ENCODE data around the gene KREMEN1. TPM values are rescaled to one million over a fixed set of nuclear protein-coding genes. Genes with fewer than 3 reads are reported as not detected.

Gene KREMEN1
- total RNA-seq, 1 donor from 2014 or later: 1.4 TPM

- no peaks in the 10 kb centered on the region for H3K9me3 Mint-ChIP-seq
- Histone ChIP-seq H3K36me3 (no peaks in the 10 kb centered on the region), H3K79me2 (ENCODE audit: low read depth) (no peaks in the 10 kb centered on the region), H3K4me2 (no peak overlapping the region), H3K27me3 (no peaks in the 10 kb centered on the region), H3K9ac (no peak overlapping the region), H3F3A (ENCODE audit: low read depth) (peaks cover 13% of the 10 kb centered on the region), H4K20me1 (ENCODE audit: low read depth) (no peaks in the 10 kb centered on the region), H3K4me3 (no peak overlapping the region), H3K9me3 (ENCODE audit: low read depth) (no peaks in the 10 kb centered on the region), H3K27ac (no peak overlapping the region), H2AFZ (replicated peaks) (no peak overlapping the region), H3K4me1 (peaks cover under 1% of the 10 kb centered on the region)
- H3K4me1 Mint-ChIP-seq: peaks cover 44% of the 10 kb centered on the region
- H3K36me3 Mint-ChIP-seq: peaks cover 3% of the 10 kb centered on the region
- no peak overlapping the region for H3K4me3 Mint-ChIP-seq
- TF ChIP-seq EZH2 (IDR thresholded peaks at IDR 0.05) (no peak), CTCF (IDR thresholded peaks at IDR 0.05) (no peak), EZH2phosphoT487 (IDR thresholded peaks at IDR 0.05) (no peak)
- no peak overlapping the region for H3K27ac Mint-ChIP-seq
- no peak for DNase-seq (ENCODE audit: low spot score)
- H3K27me3 Mint-ChIP-seq (ENCODE audit: insufficient read depth, low read depth): peaks cover 6% of the 10 kb centered on the region
Measured at GRCh38 chr22:29198240-29198639, 125.4 kb downstream of the KREMEN1 start.

GRCh38 chr22:29199702-29200400 lies 127.0 kb downstream of the KREMEN1 start:
- Histone ChIP-seq H4K20me1 (ENCODE audit: low read depth) (no peaks in the 10 kb centered on the region), H3K27me3 (peaks cover 2% of the 10 kb centered on the region), H3K9ac (no peak overlapping the region), H3K27ac (no peak overlapping the region), H3K79me2 (ENCODE audit: low read depth) (no peaks in the 10 kb centered on the region), H3K4me2 (no peak overlapping the region), H3K4me3 (no peak overlapping the region), H3K4me1 (peaks cover 7% of the 10 kb centered on the region), H2AFZ (replicated peaks) (no peak overlapping the region), H3K36me3 (no peaks in the 10 kb centered on the region), H3K9me3 (ENCODE audit: low read depth) (no peaks in the 10 kb centered on the region), H3F3A (ENCODE audit: low read depth) (peaks cover 22% of the 10 kb centered on the region)
- Mint-ChIP-seq H3K4me1 (peaks cover 52% of the 10 kb centered on the region), H3K36me3 (peaks cover 3% of the 10 kb centered on the region), H3K27me3 (ENCODE audit: insufficient read depth, low read depth) (peaks cover 11% of the 10 kb centered on the region), H3K27ac (peak overlapping the region; percentile 96), H3K4me3 (no peak overlapping the region), H3K9me3 (no peaks in the 10 kb centered on the region)
- no peak for DNase-seq (ENCODE audit: low spot score)
- TF ChIP-seq EZH2 (IDR thresholded peaks at IDR 0.05) (no peak), EZH2phosphoT487 (IDR thresholded peaks at IDR 0.05) (no peak), CTCF (IDR thresholded peaks at IDR 0.05) (no peak)

GRCh38 chr22:29200901-29201300 lies 128.1 kb downstream of the KREMEN1 start:
- H4K20me1 ChIP-seq (ENCODE audit: low read depth): no peaks in the 10 kb centered on the region
- H3K9me3 ChIP-seq (ENCODE audit: low read depth): no peaks in the 10 kb centered on the region
- TF ChIP-seq EZH2phosphoT487 (IDR thresholded peaks at IDR 0.05): no peak
- TF ChIP-seq CTCF (IDR thresholded peaks at IDR 0.05): no peak
- no peak for TF ChIP-seq EZH2 (IDR thresholded peaks at IDR 0.05)
- no peak overlapping the region for H3K4me2 ChIP-seq
- peaks cover 10% of the 10 kb centered on the region for H3K27me3 ChIP-seq
- H3K27ac ChIP-seq: no peak overlapping the region
- no peaks in the 10 kb centered on the region for H3K79me2 ChIP-seq (ENCODE audit: low read depth)
- H3K9me3 Mint-ChIP-seq: no peaks in the 10 kb centered on the region
- H3K36me3 Mint-ChIP-seq: no peaks in the 10 kb centered on the region
- peaks cover 16% of the 10 kb centered on the region for H3K27me3 Mint-ChIP-seq (ENCODE audit: insufficient read depth, low read depth)
- no peak overlapping the region for H2AFZ ChIP-seq (replicated peaks)
- H3F3A ChIP-seq (ENCODE audit: low read depth): peaks cover 29% of the 10 kb centered on the region
- H3K36me3 ChIP-seq: no peaks in the 10 kb centered on the region
- H3K4me1 ChIP-seq: peaks cover 7% of the 10 kb centered on the region
- H3K9ac ChIP-seq: no peak overlapping the region
- H3K27ac Mint-ChIP-seq: peak overlapping the region; percentile 48
- no peak overlapping the region for H3K4me3 ChIP-seq
- peaks cover 50% of the 10 kb centered on the region for H3K4me1 Mint-ChIP-seq
- DNase-seq (ENCODE audit: low spot score): no peak
- H3K4me3 Mint-ChIP-seq: no peak overlapping the region

Data from neural progenitor cell (in vitro differentiated cells).